Stimulated activated CD4-positive, alpha-beta T cell treated with anti-CD3 and anti-CD28 coated beads, Interleukin-4, amount 100 ng/mL, for 24 hours (primary cell): ENCODE results near the gene SYT1.
"Not testable (repeated sequence)": the region's sequence is repeated elsewhere in the genome, so short reads cannot be mapped to it uniquely, and the experiment has no call there.

Experiments
- DNase-seq: peaks from one replicate; pipeline ENCODE4 v3.0.0-alpha.2; 2020

The SYT1 gene

GRCh38 chr12:79415746-79416435 is 551.3 kb downstream of the SYT1 start:
- no peak for DNase-seq

DNA sequence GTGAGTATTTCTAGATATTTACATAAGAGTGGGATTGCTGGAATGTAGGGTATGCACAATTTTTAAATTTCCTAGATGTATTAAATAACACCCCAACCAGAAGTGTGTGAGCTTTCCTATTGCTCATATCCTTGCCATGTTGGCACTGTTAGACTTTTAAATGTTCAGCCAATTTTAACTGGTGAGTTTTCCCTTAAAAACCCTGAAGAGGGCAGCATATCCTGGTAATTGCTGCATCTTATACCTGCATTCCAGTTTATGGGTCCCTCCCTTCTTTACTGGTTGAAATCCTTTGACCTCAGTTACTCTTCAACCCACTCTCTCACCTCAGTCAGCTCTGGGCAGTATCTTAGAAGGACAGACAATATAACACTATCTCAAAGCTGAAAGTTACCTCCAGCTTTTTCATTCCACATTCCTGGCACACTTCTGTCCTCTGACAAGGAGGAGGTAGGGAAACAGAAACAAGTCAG is 555.6 kb downstream of the SYT1 start:
- DNase-seq: no peak

- DNase-seq: no peak
These were observed 556.7 kb downstream of the SYT1 start for GRCh38 chr12:79421236-79421740.

DNA sequence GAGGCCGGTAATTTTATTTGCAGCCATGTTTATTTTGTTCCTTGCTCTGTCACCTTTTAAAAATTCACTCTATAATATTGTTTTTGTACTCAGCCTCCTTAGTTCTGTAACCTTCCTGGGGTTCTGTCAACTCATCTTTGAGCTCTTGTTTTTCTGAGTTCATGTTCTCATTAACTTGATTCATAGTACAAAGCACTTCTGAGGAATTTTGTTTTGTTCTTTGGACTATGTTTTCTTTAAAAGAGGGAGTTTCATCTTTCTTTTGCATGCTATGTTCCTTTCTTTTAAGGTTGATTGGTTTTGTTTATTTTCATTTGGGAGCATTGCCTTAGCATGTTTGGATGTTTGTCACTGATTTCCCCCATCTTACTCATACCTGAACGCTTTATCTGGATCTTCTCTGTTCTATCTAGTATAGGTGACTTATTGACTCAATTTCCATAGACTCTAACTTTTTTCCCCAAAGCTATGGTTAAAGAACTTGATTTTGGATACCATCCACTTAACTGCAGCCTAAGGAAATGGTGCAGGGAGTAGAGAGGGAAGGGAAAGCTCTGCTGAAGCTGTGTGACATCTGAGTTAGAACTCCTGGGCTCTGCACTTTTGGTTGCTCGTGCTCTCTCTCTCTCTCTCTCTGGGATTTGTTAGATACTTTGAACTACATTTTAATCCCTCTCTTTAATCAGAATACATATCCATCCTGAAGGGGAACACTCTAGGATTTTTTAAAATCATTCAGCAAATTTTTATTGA is 557.7 kb downstream of the SYT1 start:
- no peak for DNase-seq

- no peak for DNase-seq
These were observed 559.0 kb downstream of the SYT1 start for GRCh38 chr12:79423560-79423959.

DNA sequence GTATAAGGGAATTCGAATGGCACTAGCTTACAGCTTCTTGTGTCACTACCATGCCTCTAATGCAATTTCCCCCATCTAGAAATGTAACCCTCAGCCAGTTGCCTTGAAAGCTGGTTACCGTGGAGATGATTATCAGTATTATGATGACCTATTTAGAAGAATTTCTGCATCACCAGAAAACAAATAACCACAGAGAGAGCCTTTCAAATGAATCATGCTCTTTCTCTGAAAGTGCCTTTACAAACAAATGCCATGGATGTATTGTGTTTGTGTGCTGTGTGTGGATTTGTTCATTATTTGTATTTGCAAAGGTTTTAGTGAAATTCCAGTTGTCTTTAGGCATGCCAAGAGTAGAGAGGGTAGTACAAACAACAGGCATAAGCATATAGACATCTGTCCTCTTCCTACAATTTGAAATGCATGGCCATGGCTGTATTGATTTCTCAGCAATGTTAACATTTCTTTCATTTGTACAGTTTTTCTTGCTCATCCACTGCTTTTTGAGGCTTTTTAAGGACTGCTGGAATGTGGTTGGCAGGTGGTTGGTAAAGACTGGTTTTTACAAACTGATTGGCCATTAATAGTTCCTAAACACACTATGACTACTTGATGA is 559.6 kb downstream of the SYT1 start:
- no peak for DNase-seq

DNA sequence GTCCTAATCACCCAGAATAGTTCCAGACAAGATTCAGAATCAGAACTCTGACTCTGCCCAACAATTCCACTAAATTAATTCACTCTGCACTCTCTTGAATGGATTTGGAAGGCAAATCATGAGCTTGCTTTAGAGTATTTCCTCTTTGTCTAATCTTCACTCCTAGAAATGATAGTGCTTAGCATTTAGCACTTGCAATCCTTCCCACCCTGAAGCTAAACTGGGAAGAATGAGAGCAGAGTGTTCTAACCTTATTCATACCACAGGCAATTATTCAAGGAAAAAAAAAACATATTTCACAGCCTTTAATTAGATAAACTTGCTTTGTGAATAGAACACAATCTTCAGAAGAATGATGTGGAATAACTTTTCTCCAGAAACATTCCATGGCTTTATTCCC is 561.5 kb downstream of the SYT1 start:
- no peak for DNase-seq

DNA sequence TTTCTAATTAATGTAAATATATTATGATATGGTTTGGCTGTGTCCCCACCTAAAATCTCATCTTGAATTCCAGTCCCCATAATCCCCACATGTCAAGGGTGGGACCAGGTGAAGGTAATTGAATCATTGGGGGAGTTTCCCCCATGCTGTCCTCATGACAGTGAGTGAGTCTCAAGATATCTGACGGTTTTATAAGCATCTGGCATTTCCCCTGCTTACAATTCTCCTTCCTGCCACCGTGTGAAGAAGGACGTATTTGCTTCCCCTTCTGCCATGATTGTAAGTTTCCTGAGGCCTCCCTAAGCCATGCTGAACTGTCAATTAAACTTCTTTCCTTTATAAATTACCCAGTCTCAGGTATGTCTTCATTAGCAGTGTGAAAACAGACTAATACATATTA is 562.2 kb downstream of the SYT1 start:
- not testable (repeated sequence) for DNase-seq

DNA sequence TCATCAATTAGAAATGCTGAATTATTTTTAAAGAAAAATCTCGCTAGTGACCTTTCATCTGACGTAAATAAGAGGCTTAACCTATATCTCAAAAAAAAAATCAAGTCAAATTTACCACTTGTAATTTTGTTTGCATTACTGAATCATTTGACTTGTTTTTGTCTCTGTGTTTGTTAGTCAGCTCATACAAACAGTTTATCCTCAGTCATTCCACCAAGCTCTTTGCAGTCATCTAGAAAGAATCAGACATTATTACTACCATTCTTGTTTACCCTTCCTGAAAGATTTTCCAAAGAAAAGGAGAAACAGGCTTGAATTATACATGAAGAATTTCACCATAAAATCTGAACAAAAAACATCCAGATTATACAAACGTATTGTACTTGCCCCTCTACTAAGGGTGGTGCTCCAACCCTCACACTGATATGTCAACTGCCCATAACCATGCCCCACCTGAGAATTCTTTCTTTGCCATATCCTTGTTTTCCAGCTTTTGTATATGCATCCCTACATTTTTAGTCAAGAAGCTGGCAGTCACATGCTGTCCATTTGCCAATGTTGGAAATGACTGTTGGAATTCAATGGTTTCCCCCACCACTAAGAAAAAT is 569.0 kb downstream of the SYT1 start:
- no peak for DNase-seq

- DNase-seq: no peak
These were observed 570.0 kb downstream of the SYT1 start for GRCh38 chr12:79434561-79434960.

DNA sequence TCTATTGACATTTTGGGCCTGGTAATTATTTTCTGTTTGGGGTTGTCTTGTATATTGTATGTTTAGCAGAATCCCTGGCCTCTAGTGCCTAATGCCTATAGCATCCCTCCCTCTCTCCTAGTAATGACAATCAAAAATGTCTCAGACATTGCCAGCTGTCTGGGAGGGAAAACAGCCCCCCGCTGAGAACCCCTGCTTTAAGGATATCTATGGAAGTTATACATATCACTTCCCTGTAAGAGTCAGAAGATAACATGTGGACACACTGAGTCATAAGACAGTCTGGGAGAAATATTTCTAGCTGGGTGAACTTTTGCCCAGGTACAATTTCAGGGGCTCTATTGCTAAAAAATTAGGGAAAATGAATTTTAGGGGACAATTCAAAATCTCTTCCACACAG is 571.2 kb downstream of the SYT1 start:
- DNase-seq: no peak

DNA sequence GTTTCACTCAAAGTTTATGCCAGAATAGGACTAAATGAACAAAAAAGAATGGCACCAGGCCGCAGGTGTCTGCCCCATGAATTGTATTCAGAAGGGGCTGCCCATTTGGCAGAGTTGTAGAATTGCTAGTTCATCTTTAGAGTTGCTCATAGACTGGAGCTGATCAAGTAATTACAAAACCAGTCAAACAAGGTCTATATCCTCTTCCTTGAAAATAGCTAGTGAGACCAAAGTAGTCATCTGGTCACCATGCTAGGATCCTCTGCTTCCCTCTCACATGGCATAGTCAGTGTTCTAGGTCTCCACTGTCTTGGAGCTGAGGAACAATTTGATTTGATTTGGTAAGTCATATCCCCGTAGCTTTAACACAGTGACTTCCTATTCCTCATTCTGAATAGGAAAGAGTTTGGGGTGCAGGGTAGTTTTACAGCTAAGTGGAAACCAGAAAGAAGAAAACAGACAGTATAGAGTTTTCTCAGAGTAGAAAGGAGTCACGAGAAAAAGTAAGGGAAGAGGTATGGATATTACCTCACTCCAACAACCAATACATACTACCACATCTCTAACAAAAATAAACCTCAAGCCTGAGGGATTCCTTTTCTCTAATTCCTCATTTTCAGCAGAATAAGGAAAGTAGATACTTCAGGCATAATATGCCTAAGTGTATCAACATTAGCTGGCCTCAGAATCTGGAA is 574.1 kb downstream of the SYT1 start:
- DNase-seq: no peak

DNA sequence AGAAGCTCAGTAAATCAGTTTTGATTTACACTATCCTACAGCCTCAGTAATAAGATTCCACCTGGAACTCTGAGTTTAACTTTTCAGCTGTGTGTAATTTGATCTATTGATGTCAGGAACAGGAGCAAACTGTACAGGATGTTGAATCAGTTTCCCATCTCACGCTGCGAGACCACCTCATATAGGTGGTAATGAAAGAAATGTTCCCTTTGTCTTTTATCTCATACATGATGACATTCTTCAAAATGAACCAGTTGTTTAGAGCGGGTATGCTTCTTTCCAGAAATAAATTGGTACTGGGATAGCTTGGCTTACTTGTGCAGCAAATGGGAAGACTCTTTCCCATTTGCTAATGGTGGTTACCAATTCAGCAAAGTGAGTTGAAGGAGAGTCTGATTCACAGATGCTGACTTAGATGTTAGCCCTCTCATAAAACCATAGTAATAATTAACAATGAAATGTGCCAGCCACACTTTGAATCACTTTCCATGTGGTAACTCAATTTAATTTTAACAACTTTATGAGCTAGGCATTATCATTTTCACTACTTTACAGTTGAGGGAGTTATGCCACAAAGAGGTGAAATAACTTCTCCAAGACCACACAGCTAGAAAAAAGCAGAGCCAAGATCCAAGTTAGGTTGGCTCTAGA is 574.7 kb downstream of the SYT1 start:
- DNase-seq: no peak

DNA sequence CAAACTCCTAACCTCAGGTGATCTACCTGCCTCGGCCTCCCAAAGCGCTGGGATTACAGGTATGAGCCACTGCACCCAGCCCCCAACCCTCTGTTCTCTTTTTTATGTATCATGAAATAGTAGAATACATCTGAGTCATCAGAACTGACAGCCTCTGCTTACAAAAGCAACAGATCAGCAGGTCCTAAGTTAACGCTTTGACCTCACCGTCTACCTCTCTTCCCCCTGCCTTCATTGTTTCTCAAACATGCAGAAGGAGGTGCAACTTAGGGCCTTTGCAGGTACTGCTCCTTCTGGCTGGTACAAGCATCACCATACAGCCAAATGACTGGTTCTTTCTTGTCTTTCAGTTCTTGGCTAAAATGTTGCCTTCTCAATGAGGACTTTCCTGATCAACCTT is 577.0 kb downstream of the SYT1 start:
- DNase-seq: no peak

DNA sequence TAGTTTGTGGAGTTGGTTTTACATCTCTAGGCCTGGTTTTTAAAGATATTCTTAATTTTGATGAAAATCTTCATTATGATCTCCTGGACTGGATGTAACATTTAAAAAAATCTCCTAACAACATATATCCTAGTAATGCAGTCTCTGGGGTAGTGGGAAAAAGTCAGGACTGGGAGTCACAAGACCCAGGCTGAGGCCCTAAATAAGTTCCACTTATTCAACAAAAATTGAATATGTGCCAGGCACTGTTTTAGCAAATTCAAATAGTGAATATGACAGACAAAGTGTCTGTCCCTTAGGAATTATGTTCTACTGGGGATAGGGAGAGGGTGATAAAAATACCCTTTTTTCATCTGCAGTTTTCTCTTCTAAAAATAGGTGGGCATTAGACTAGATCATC is 577.8 kb downstream of the SYT1 start:
- no peak for DNase-seq

DNA sequence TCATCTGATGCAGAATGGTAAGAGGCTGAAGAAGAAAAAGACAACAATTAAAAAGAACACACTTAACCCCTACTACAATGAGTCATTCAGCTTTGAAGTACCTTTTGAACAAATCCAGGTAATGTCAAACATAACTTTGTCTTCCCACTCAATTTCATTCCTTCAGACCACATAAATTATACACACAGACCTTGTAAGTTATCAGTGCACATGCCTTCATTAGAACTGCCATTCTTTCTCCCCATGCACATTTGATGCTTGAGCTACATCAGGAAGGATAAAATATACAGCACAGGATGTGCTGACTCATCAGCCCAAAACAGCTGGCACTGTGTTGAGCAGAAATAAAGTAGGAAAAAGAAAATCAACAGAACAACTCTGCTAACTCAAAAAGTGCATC is 579.5 kb downstream of the SYT1 start:
- DNase-seq: no peak

DNA sequence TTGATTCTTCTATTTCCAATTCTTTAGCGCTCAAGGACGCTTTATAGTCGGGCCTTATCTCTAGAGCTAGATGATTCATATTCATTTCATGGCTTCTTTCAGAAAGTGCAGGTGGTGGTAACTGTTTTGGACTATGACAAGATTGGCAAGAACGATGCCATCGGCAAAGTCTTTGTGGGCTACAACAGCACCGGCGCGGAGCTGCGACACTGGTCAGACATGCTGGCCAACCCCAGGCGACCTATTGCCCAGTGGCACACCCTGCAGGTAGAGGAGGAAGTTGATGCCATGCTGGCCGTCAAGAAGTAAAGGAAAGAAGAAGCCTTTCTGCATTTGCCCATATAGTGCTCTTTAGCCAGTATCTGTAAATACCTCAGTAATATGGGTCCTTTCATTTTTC is 584.2 kb downstream of the SYT1 start:
- no peak for DNase-seq

- DNase-seq: no peak
These were observed 586.8 kb downstream of the SYT1 start for GRCh38 chr12:79451365-79451764.

- DNase-seq: no peak
These were observed 587.4 kb downstream of the SYT1 start for GRCh38 chr12:79451978-79452377.

- no peak for DNase-seq
These were observed 588.3 kb downstream of the SYT1 start for GRCh38 chr12:79452906-79453305.

DNA sequence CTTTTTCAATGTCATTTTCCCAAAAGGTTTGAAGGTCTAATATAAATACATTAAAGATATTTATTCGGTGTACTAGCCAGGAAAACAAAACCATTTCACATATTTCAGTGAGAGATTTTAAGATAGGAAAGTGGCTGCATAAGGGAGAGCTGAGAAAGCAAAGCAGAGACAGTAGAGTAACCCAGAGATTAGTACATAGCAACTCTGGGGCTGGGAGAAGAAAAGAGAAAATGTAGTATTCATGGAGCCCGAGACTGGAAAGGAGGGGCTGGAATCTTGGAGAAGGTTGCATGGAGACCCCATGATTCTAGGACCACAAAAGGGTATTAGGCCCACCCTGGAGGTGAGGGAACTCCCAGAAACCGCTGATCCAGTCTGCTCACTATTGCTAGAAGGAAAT is 589.2 kb downstream of the SYT1 start:
- DNase-seq: no peak

- DNase-seq: no peak
These were observed 589.8 kb downstream of the SYT1 start for GRCh38 chr12:79454338-79454843.
